A673 (cell line): ENCODE data around the gene SOAT1.

Experiments
- EZH2 ChIP-seq: fragments of 200-600 bp; sonication (generic); IDR thresholded peaks from 2 replicates; pipeline ENCODE4 v1.6.1; 2017; ENCODE audit warnings: borderline replicate concordance, low read depth, mild to moderate bottlenecking, mixed read lengths, antibody characterized with exemption, low read length; ENCODE audit not compliant: poor library complexity, severe bottlenecking
- TF ChIP-seq, protein P1 (sequence below): fragments of 300-800, 200-600 bp; sonication (generic); conservative IDR thresholded peaks from 2 replicates; pipeline ENCODE4 v1.5.1; 2017; ENCODE audit warnings: low read depth, mild to moderate bottlenecking, antibody characterized with exemption, low read length, moderate library complexity, mixed read lengths

- TF ChIP-seq, protein P1, sequence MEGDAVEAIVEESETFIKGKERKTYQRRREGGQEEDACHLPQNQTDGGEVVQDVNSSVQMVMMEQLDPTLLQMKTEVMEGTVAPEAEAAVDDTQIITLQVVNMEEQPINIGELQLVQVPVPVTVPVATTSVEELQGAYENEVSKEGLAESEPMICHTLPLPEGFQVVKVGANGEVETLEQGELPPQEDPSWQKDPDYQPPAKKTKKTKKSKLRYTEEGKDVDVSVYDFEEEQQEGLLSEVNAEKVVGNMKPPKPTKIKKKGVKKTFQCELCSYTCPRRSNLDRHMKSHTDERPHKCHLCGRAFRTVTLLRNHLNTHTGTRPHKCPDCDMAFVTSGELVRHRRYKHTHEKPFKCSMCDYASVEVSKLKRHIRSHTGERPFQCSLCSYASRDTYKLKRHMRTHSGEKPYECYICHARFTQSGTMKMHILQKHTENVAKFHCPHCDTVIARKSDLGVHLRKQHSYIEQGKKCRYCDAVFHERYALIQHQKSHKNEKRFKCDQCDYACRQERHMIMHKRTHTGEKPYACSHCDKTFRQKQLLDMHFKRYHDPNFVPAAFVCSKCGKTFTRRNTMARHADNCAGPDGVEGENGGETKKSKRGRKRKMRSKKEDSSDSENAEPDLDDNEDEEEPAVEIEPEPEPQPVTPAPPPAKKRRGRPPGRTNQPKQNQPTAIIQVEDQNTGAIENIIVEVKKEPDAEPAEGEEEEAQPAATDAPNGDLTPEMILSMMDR = no peak
- no peak for TF ChIP-seq EZH2
These were observed 33.6 kb downstream of the SOAT1 start for GRCh38 chr1:179327196-179327595.
